H1 (cell line): ENCODE data around the gene OR6V1. TPM values are rescaled to one million over a fixed set of nuclear protein-coding genes. Genes with fewer than 3 reads are reported as not detected.

Source experiments
- MAX ChIP-seq: IDR thresholded peaks from 2 replicates; pipeline ENCODE4 v1.6.1; 2012; ENCODE audit warnings: inconsistent platforms
- polyA plus RNA-seq, 7 experiments: library from polyadenylated mRNA; depleted of rRNA in 3 of 7; stranded (reverse) in 5 of 7; unstranded in 2 of 7; fragments of >200 nt in 5 of 7; fragments of 200-250 nt in 2 of 7; gene quantifications; 1 replicate in 5 of 7; 2 replicates in 1 of 7; 4 replicates in 1 of 7; pipeline versions ENCODE4 v1.2.1 to v1.2.3, GENCODE V29; 2011 to 2013; ENCODE audit warnings: missing spikeins in 2 of 7, mixed read lengths in 2 of 7
- total RNA-seq: library from RNA; stranded (reverse); fragmentation: NEBNext Ultra II Directional; extraction: Animal tissue kit (Norgen Biotek cat#: 25700); gene quantifications from 2 replicates; pipeline ENCODE4 v1.2.1, GENCODE V29; 2021

The OR6V1 gene
- total and polyA plus RNA-seq, 2 of the 8 experiments (the other 6 are each of a cell fraction or from before 2014, with no cell fraction given): not detected

GRCh38 chr7:143040209-143040715, 11.9 kb upstream of the OR6V1 start (continued):
- TF ChIP-seq MAX: no peak
